HepG2 (cell line): ENCODE results near the gene GLOD5. TPM values are rescaled to one million over a fixed set of nuclear protein-coding genes. Genes with fewer than 3 reads are reported as not detected.

Experiments used
- ARID4A ChIP-seq: sonication (generic); formaldehyde crosslinking; IDR thresholded peaks from 2 replicates; pipeline ENCODE4 v1.5.0; 2020; ENCODE audit warnings: mild to moderate bottlenecking, missing genetic modification reagents, borderline replicate concordance
- ASH2L ChIP-seq: fragments of 300-600, 200-600 bp; sonication (generic); IDR thresholded peaks from 2 replicates; pipeline ENCODE4 v1.7.0; 2017; ENCODE audit warnings: low read depth, mild to moderate bottlenecking, moderate library complexity, mixed read lengths, low read length; ENCODE audit not compliant: insufficient read length
- CBX2 ChIP-seq, 2 experiments: fragments of 200-600 bp in 1 of 2; sonication (generic); formaldehyde crosslinking in 1 of 2; IDR thresholded peaks; 2 replicates each; pipeline versions ENCODE4 v1.7.0 to v1.8.1; 2018 to 2022; ENCODE audit warnings: low read depth in 2 of 2, low read length in 1 of 2, mild to moderate bottlenecking in 1 of 2, missing genetic modification reagents in 1 of 2
- HNF1B ChIP-seq: sonication (generic); formaldehyde crosslinking; IDR thresholded peaks from 2 replicates; pipeline ENCODE4 v1.5.1; 2020; ENCODE audit warnings: mild to moderate bottlenecking, moderate library complexity, missing genetic modification reagents
- NFYB ChIP-seq: sonication (generic); formaldehyde crosslinking; IDR thresholded peaks from 2 replicates; pipeline ENCODE4 v1.4.0; 2020; ENCODE audit warnings: missing genetic modification reagents
- NR2C2 ChIP-seq: sonication (generic); formaldehyde crosslinking; IDR thresholded peaks from 2 replicates; pipeline ENCODE4 v1.4.0; 2020; ENCODE audit warnings: missing genetic modification reagents, mild to moderate bottlenecking, moderate library complexity, borderline replicate concordance
- PAWR ChIP-seq: sonication (generic); formaldehyde crosslinking; IDR thresholded peaks from 2 replicates; pipeline ENCODE4 v1.4.0; 2020; ENCODE audit warnings: missing genetic modification reagents, mild to moderate bottlenecking, borderline replicate concordance
- PRDM10 ChIP-seq: sonication (generic); formaldehyde crosslinking; IDR thresholded peaks from 2 replicates; pipeline ENCODE4 v1.4.0; 2020; ENCODE audit warnings: low read depth, missing genetic modification reagents
- RFX3 ChIP-seq: IDR thresholded peaks from 2 replicates; pipeline ENCODE4 v1.6.1; 2016; ENCODE audit warnings: missing biosample characterization, missing genetic modification reagents
- SAP130 ChIP-seq: IDR thresholded peaks from 2 replicates; pipeline ENCODE4 v1.6.1; 2016; ENCODE audit warnings: low read depth
- SNAI1 ChIP-seq: sonication (generic); formaldehyde crosslinking; IDR thresholded peaks from 2 replicates; pipeline ENCODE4 v1.5.0; 2020; ENCODE audit warnings: mild to moderate bottlenecking, missing genetic modification reagents, borderline replicate concordance
- XRCC5 ChIP-seq: fragments of 200-400 bp; formaldehyde crosslinking; optimal IDR thresholded peaks from 2 replicates; pipeline ENCODE3; 2017; ENCODE audit warnings: mild to moderate bottlenecking, low read length
- ZC3H4 ChIP-seq: sonication (generic); formaldehyde crosslinking; IDR thresholded peaks from 2 replicates; pipeline ENCODE4 v1.4.0; 2020; ENCODE audit warnings: missing genetic modification reagents, borderline replicate concordance
- ZFAT ChIP-seq: sonication (generic); formaldehyde crosslinking; conservative IDR thresholded peaks from 2 replicates; pipeline ENCODE4 v1.8.1; 2023; ENCODE audit warnings: missing genetic modification reagents, inconsistent platforms
- ZFY ChIP-seq: sonication (generic); formaldehyde crosslinking; IDR thresholded peaks from 2 replicates; pipeline ENCODE4 v1.4.0; 2020; ENCODE audit warnings: missing genetic modification reagents
- ZNF337 ChIP-seq: sonication (generic); formaldehyde crosslinking; IDR thresholded peaks from 2 replicates; pipeline ENCODE4 v1.5.1; 2020; ENCODE audit warnings: missing genetic modification reagents, low read depth, mild to moderate bottlenecking, borderline replicate concordance
- ZNF430 ChIP-seq: sonication (generic); formaldehyde crosslinking; IDR thresholded peaks from 2 replicates; pipeline ENCODE4 v1.9.0; 2021; ENCODE audit warnings: mild to moderate bottlenecking, missing genetic modification reagents
- ZNF746 ChIP-seq: sonication (generic); formaldehyde crosslinking; IDR thresholded peaks from 2 replicates; pipeline ENCODE4 v1.8.0; 2022; ENCODE audit warnings: mild to moderate bottlenecking, missing genetic modification reagents
- ZNF761 ChIP-seq: sonication (generic); formaldehyde crosslinking; conservative IDR thresholded peaks from 2 replicates; pipeline ENCODE4 v1.4.0; 2020; ENCODE audit warnings: mild to moderate bottlenecking, missing genetic modification reagents
- ZSCAN31 ChIP-seq: sonication (generic); formaldehyde crosslinking; IDR thresholded peaks from 2 replicates; pipeline ENCODE4 v1.5.0; 2020; ENCODE audit warnings: low read depth, mild to moderate bottlenecking, missing genetic modification reagents
- polyA plus RNA-seq, 8 experiments: library from polyadenylated mRNA; depleted of rRNA in 3 of 8; stranded (reverse) in 7 of 8; unstranded in 1 of 8; fragments of >200 nt; fragmentation: Illumina TruSeq in 4 of 8; extraction: Trizol in 4 of 8; gene quantifications; 2 replicates each; pipeline versions ENCODE4 v1.2.1 to v1.2.3, GENCODE V29; 2011 to 2016; ENCODE audit warnings: low read depth in 4 of 8, missing spikeins in 1 of 8, mixed read lengths in 1 of 8; ENCODE audit not compliant: insufficient read depth in 1 of 8
- total RNA-seq, 5 experiments: library from RNA; depleted of rRNA; stranded (reverse); fragments of >200 nt; fragmentation: Illumina TruSeq; extraction: Trizol; gene quantifications; 2 replicates each; pipeline ENCODE4 v1.2.3, GENCODE V29; 2016; ENCODE audit warnings: low read depth in 1 of 5

The GLOD5 gene
- total and polyA plus RNA-seq, 2 of the 13 experiments (the other 11 are each of a cell fraction or from before 2014, with no cell fraction given), result 0.93 to 1.3 TPM

GRCh38 chrX:48737213-48737938 is 24.2 kb upstream of the GLOD5 start (continued):
- TF ChIP-seq ARID4A (CRISPR knock-in tag) (peak; percentile 46; the same call in 1 of the 2 replicates), ZSCAN31 (CRISPR knock-in tag) (no peak), XRCC5 (no peak), PRDM10 (CRISPR knock-in tag) (peak; percentile 99), ZC3H4 (CRISPR knock-in tag) (0 out of 2 replicates have a peak, but pooled peaks have one; percentile 43), HNF1B (CRISPR knock-in tag) (no peak), NFYB (CRISPR knock-in tag) (peak; percentile 95), ZNF746 (no peak), CBX2 (IDR thresholded peaks at IDR 0.05; ENCODE audit: low read depth, low read length) (no peak), CBX2 (CRISPR knock-in tag; IDR thresholded peaks at IDR 0.05; ENCODE audit: low read depth) (no peak), ZNF430 (no peak), PAWR (no peak), NR2C2 (peak; percentile 99), ZNF337 (no peak), ZNF761 (CRISPR knock-in tag) (no peak), SNAI1 (CRISPR knock-in tag) (no peak), ASH2L (peak; percentile 74), ZFAT (CRISPR knock-in tag) (no peak), RFX3 (CRISPR knock-in tag) (no peak), SAP130 (CRISPR knock-in tag) (peak; percentile 39; the same call in 1 of the 2 replicates), ZFY (peak; percentile 66)
